Fibroblast of the aortic adventitia (primary cell): ENCODE results near the gene TIFAB. TPM values are rescaled to one million over a fixed set of nuclear protein-coding genes. Genes with fewer than 3 reads are reported as not detected.

Source experiments
- DNase-seq: peaks from one replicate; pipeline ENCODE4 v3.0.0-alpha.2; 2010; ENCODE audit warnings: low read depth
- H3K4me3 ChIP-seq: 2 replicates; pipeline ENCODE4 v1.5.1; 2011; ENCODE audit warnings: low read depth, mild to moderate bottlenecking, control low read depth, low read length, moderate library complexity
- small RNA-seq: library from RNA; depleted of rRNA; stranded (forward); fragments of <200 nt; gene quantifications from one replicate; pipeline ENCODE3, GENCODE V24; 2012
- total RNA-seq: library from RNA; depleted of rRNA; stranded (reverse); fragments of >200 nt; gene quantifications from 2 replicates; pipeline ENCODE4 v1.2.3, GENCODE V29; 2012; ENCODE audit warnings: low replicate concordance
- TF ChIP-seq, protein P1 (sequence below): IDR thresholded peaks from 2 replicates; pipeline ENCODE4 v1.5.1; 2011; ENCODE audit warnings: mild to moderate bottlenecking, low read length, control low read depth, inconsistent platforms; ENCODE audit not compliant: insufficient read depth

The TIFAB gene
- total RNA-seq, 1 donor, result not detected

DNA sequence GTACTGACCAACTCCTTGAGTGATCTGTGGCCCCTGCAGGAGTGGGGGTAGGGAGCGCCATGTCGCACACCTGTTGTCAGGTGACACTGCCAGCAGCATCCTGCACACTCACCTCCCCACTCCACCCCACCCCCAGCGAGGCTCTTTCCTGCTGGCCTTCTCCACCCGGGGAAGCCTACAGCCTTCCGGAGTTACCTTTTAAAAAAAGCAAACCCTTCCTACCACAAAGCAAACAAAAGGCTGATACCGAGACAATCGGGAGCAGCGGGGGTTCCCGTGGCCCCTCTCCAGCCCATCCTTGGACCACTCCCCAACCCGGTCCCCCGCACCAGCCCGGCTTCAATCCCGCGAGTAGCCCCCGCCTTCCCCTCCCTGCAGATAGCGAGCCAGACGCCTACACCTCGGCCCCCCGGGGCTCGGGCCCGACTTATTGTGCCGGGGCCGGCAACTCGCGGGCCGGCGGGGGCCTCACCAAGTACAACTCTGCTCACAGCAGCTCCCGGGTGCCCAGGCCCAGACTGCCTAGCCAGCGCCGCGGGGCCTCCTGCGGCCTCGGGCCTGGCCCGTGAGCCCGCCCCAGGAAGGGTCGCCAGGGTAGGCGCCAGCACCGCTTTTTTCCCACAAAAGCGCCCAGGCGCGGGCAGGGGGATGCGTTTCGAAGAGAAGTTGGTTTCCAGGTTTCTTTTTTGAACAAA, 53.8 kb downstream of the TIFAB start:
- DNase-seq, result no peak
- peak overlapping the region; percentile 78 for H3K4me3 ChIP-seq
- TF ChIP-seq, protein P1, sequence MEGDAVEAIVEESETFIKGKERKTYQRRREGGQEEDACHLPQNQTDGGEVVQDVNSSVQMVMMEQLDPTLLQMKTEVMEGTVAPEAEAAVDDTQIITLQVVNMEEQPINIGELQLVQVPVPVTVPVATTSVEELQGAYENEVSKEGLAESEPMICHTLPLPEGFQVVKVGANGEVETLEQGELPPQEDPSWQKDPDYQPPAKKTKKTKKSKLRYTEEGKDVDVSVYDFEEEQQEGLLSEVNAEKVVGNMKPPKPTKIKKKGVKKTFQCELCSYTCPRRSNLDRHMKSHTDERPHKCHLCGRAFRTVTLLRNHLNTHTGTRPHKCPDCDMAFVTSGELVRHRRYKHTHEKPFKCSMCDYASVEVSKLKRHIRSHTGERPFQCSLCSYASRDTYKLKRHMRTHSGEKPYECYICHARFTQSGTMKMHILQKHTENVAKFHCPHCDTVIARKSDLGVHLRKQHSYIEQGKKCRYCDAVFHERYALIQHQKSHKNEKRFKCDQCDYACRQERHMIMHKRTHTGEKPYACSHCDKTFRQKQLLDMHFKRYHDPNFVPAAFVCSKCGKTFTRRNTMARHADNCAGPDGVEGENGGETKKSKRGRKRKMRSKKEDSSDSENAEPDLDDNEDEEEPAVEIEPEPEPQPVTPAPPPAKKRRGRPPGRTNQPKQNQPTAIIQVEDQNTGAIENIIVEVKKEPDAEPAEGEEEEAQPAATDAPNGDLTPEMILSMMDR, result no peak

Small RNA genes lying within 50 kb of the gene (small RNA-seq; reads per million reads assigned to genes)
- not detected for gene DCANP1

Other genes with a start within 250 kb of the TIFAB start
- 116 and 132 TPM in 2 replicates for gene MACROH2A1, start 53.1 kb downstream of the TIFAB start, total RNA-seq
- not detected in 2 replicates for gene DCANP1, start 5.0 kb downstream of the TIFAB start, total RNA-seq
- gene NEUROG1, start 83.6 kb upstream of the TIFAB start, total RNA-seq, result not detected in 2 replicates
- gene CXCL14, start 126.6 kb upstream of the TIFAB start, total RNA-seq, result 0.18 and 0.33 TPM in 2 replicates